SK-N-SH (cell line): Measurements from ENCODE around the gene EVA1B. TPM values are rescaled to one million over a fixed set of nuclear protein-coding genes. Genes with fewer than 3 reads are reported as not detected.

ENCODE experiments used
- CTCF ChIA-PET: fragments of 300-600, 350-600 bp; formaldehyde crosslinking; extraction: SDS; loops from one replicate; lab custom pipeline; 2021; lab: Yijun Ruan, JAX
- POLR2A ChIA-PET: fragments of 350-600 bp; sonication (Branson Sonifier 250); formaldehyde crosslinking; extraction: SDS; loops from one replicate; lab custom pipeline; 2020; ENCODE audit warnings: antibody characterized with exemption, inconsistent platforms; lab: Yijun Ruan, JAX
- DNase-seq: peaks from one replicate; pipeline ENCODE4 v3.0.0; 2012
- H2AFZ ChIP-seq: fragments of 200-600 bp; sonication (generic); 2 replicates; pipeline ENCODE4 v1.8.1; 2016; ENCODE audit warnings: antibody characterized with exemption, mild to moderate bottlenecking, low read depth
- H3F3A ChIP-seq: fragments of 200-600 bp; sonication (generic); replicated peaks from 2 replicates; pipeline ENCODE3; 2016; ENCODE audit warnings: antibody characterized with exemption, mild to moderate bottlenecking; ENCODE audit not compliant: insufficient read depth
- H3K27ac ChIP-seq, 2 experiments: fragments of 200-500 bp in 1 of 2; fragments of 200-600 bp in 1 of 2; sonication (Bioruptor generic) in 1 of 2; sonication (generic), shearing (Covaris generic) in 1 of 2; 2 replicates each; pipeline versions ENCODE4 v1.5.1 to v1.6.1; 2014 to 2016; ENCODE audit warnings: low read depth in 2 of 2, inconsistent platforms in 1 of 2, low read length in 1 of 2, mild to moderate bottlenecking in 1 of 2, mixed read lengths in 1 of 2
- H3K27me3 ChIP-seq: fragments of 200-600 bp; sonication (generic), shearing (Covaris generic); 2 replicates; pipeline ENCODE4 v1.6.1; 2016; ENCODE audit warnings: mixed run types; ENCODE audit not compliant: insufficient read depth
- H3K36me3 ChIP-seq, 2 experiments: fragments of 200-500 bp in 1 of 2; fragments of 200-600 bp in 1 of 2; sonication (Bioruptor generic) in 1 of 2; sonication (generic) in 1 of 2; replicated peaks in 1 of 2; 2 replicates each; pipeline versions ENCODE3 to v1.5.1; 2014 to 2016; ENCODE audit warnings: low read length in 1 of 2, mild to moderate bottlenecking in 1 of 2; ENCODE audit not compliant: insufficient read depth in 2 of 2, control insufficient read depth in 1 of 2
- H3K4me1 ChIP-seq, 2 experiments: fragments of 200-500 bp in 1 of 2; fragments of 200-600 bp in 1 of 2; sonication (Bioruptor generic) in 1 of 2; sonication (generic), shearing (Covaris generic) in 1 of 2; 2 replicates each; pipeline versions ENCODE4 v1.5.1 to v1.6.1; 2014 to 2016; ENCODE audit warnings: low read depth in 1 of 2, low read length in 1 of 2, mixed run types in 1 of 2; ENCODE audit not compliant: insufficient read depth in 2 of 2, control insufficient read depth in 1 of 2
- H3K4me2 ChIP-seq: fragments of 200-600 bp; sonication (generic), shearing (Covaris generic); 2 replicates; pipeline ENCODE4 v1.6.1; 2017; ENCODE audit warnings: mixed run types
- H3K4me3 ChIP-seq, 2 experiments: fragments of 200-500 bp in 1 of 2; fragments of 200-600 bp in 1 of 2; sonication (Bioruptor generic) in 1 of 2; sonication (generic), shearing (Covaris generic) in 1 of 2; 2 replicates each; pipeline versions ENCODE4 v1.5.1 to v1.8.1; 2014 to 2016; ENCODE audit warnings: low read depth in 2 of 2, inconsistent platforms in 1 of 2, low read length in 1 of 2, mild to moderate bottlenecking in 1 of 2, mixed read lengths in 1 of 2, moderate library complexity in 1 of 2
- H3K79me2 ChIP-seq: fragments of 200-600 bp; sonication (generic); 2 replicates; pipeline ENCODE4 v1.8.1; 2017; ENCODE audit warnings: mild to moderate bottlenecking; ENCODE audit not compliant: insufficient read depth
- H3K9ac ChIP-seq: fragments of 200-600 bp; sonication (generic); 2 replicates; pipeline ENCODE4 v1.6.1; 2017; ENCODE audit warnings: mixed run types
- H3K9me2 ChIP-seq: fragments of 200-600 bp; sonication (generic); 2 replicates; pipeline ENCODE4 v1.6.1; 2017; ENCODE audit warnings: mixed run types
- H3K9me3 ChIP-seq: fragments of 200-600 bp; sonication (generic); 2 replicates; pipeline ENCODE4 v1.6.1; 2017; ENCODE audit warnings: mixed run types, mild to moderate bottlenecking, moderate library complexity
- H4K20me1 ChIP-seq: fragments of 200-600 bp; sonication (generic); 2 replicates; pipeline ENCODE4 v1.6.1; 2017; ENCODE audit warnings: mild to moderate bottlenecking, mixed run types; ENCODE audit not compliant: insufficient read depth
- CHD2 ChIP-seq: fragments of 150-350 bp; IDR thresholded peaks from 2 replicates; pipeline ENCODE4 v1.6.1; 2018; ENCODE audit warnings: low read length; ENCODE audit not compliant: partially characterized antibody
- ELF1 ChIP-seq: IDR thresholded peaks from 2 replicates; pipeline ENCODE4 v1.4.0; 2012
- EP300 ChIP-seq, 2 experiments: IDR thresholded peaks; 2 replicates each; pipeline versions ENCODE4 v1.4.0 to v1.6.1; 2012; ENCODE audit warnings: borderline replicate concordance in 1 of 2, low read depth in 1 of 2, low read length in 1 of 2
- GABPA ChIP-seq: IDR thresholded peaks from 2 replicates; pipeline ENCODE4 v1.4.0; 2012; ENCODE audit warnings: low read depth, mild to moderate bottlenecking
- GATA2 ChIP-seq: sonication (generic); formaldehyde crosslinking; IDR thresholded peaks from 2 replicates; pipeline ENCODE4 v1.5.0; 2020; ENCODE audit warnings: mild to moderate bottlenecking, missing genetic modification reagents
- JUND ChIP-seq: IDR thresholded peaks from 2 replicates; pipeline ENCODE4 v1.4.0; 2012
- MEF2A ChIP-seq: IDR thresholded peaks from 2 replicates; pipeline ENCODE4 v1.4.0; 2012; ENCODE audit warnings: low read depth, borderline replicate concordance
- NRF1 ChIP-seq: IDR thresholded peaks from 2 replicates; pipeline ENCODE4 v1.6.1; 2012; ENCODE audit warnings: low read depth, mild to moderate bottlenecking, low read length
- POLR2AphosphoS5 ChIP-seq: IDR thresholded peaks from 2 replicates; pipeline ENCODE4 v1.6.1; 2012; ENCODE audit warnings: low read depth, low read length
- RAD21 ChIP-seq: IDR thresholded peaks from 2 replicates; pipeline ENCODE4 v1.6.1; 2012; ENCODE audit warnings: mild to moderate bottlenecking, low read length
- RCOR1 ChIP-seq: fragments of 150-350 bp; IDR thresholded peaks from 2 replicates; pipeline ENCODE4 v1.6.1; 2017; ENCODE audit warnings: antibody characterized with exemption, low read length
- RXRA ChIP-seq: IDR thresholded peaks from 2 replicates; pipeline ENCODE4 v1.4.0; 2012; ENCODE audit warnings: low read depth, mild to moderate bottlenecking, borderline replicate concordance
- SIN3A ChIP-seq: IDR thresholded peaks from 2 replicates; pipeline ENCODE4 v1.6.1; 2012; ENCODE audit warnings: low read depth, mild to moderate bottlenecking, low read length, moderate library complexity, borderline replicate concordance
- SMC3 ChIP-seq: IDR thresholded peaks from 2 replicates; pipeline ENCODE4 v1.6.1; 2012; ENCODE audit warnings: low read depth, low read length, improper control_type of control experiment
- TCF12 ChIP-seq: IDR thresholded peaks from 2 replicates; pipeline ENCODE4 v1.4.0; 2012
- TEAD4 ChIP-seq: IDR thresholded peaks from 2 replicates; pipeline ENCODE4 v1.4.0; 2012; ENCODE audit warnings: mild to moderate bottlenecking, borderline replicate concordance; ENCODE audit not compliant: insufficient read depth
- YY1 ChIP-seq: IDR thresholded peaks from 2 replicates; pipeline ENCODE4 v1.4.0; 2012; ENCODE audit warnings: low read depth, mild to moderate bottlenecking
- WGBS: methylation state at CpG from one replicate; pipeline ENCODE4 v1.1.6; 2017; ENCODE audit warnings: low lambda C conversion rate; 5-methylcytosine and 5-hydroxymethylcytosine counted together
- polyA plus RNA-seq, 3 experiments: library from polyadenylated mRNA; depleted of rRNA; stranded (reverse); fragments of >200 nt; gene quantifications; 2 replicates each; pipeline ENCODE4 v1.2.3, GENCODE V29; 2012
- TF ChIP-seq, protein P1 (sequence below): IDR thresholded peaks from 2 replicates; pipeline ENCODE4 v1.4.0; 2012; ENCODE audit warnings: low read depth, borderline replicate concordance
- TF ChIP-seq, protein P2 (sequence below): fragments of 150-350 bp; IDR thresholded peaks from 2 replicates; pipeline ENCODE4 v1.6.1; 2017; ENCODE audit warnings: antibody characterized with exemption, low read length, low read depth, borderline replicate concordance
- TF ChIP-seq, protein P3 (sequence below): fragments of 150-350 bp; IDR thresholded peaks from 2 replicates; pipeline ENCODE4 v1.6.1; 2016; ENCODE audit warnings: mild to moderate bottlenecking, low read depth, low read length

The EVA1B gene
- polyA plus RNA-seq, 1 of the 3 experiments (the other 2 are of a cell fraction), result 38.9 TPM

DNA sequence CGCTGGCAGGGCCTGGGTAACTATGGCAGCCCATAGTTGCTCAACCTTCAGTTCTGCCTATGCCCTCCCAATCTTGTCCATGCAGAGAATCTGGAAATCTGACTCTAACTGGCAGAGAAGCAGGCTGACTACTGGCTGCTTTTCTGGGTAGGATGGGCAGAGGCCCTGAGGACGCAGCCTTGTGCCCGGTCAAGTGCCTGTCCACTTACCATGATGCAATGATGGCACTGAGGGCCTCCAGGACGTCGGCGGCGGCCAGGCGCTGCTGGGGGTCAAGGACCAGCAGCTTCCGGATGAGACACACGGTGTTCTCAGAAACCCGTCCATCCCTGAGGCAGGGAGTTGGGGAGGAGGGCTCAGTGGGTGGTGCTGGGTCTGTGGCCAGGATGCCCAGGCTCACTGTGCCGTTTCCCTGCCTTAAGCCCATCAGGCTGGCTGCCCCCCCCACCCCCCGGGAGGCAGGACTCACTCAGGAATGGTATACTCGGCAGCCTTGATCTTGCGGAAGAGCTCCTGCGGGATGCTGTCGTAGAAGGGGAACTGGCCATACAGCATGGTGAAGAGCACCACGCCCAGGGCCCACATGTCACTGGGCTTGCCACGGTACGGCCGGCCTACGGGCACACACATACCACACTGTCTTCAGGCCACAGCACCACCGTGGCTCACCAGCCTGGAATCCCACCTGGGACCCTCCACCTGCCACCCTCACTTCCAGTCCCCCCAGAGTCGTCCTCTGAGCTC lies 20.4 kb upstream of the EVA1B start:
- DNase-seq, result no peak
- CTCF ChIA-PET, result interaction anchor here (0.8 to 5.7 kb wide), 10 partner anchors 13 to 194 kb away, joined by 3 to 103 read pairs (median 10); partner anchors contain the start of genes EVA1B and TRAPPC3

DNA sequence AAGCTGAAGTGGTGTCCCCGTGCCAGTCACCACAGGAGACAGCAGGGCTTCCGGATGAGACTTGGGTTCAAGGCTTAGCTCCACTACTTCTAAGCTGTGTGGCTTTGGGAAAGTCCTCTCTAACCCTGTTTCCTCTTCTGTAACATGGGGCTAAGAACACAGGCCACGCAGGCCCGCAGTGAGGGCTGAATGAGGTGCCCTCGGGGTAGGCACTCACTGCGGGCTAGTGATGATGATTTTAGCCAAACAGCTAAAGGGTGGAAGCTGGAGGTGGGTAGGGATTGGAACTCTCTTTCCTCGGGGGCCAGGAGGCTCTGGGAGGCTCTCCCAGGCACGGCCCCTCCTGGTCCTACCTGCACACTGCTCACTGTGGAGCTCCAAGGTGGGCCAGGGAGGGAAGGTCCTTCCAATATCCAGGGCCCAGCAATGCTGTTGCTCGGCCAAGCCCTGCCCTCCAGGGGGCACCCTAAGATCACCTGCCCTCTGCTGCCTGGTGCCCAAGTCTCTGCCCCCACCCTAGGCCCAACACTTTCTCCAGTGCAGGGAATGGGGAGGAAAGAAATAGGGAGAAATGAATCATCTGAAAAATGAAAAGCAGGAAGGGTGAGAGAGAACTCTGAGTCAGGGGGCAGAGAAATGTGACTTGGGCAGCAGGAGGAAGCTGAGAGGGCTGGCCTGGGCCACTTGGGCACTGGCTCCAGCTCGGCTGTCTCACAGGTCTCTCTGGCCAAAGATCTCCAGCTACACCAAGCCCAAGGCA lies 19.2 kb upstream of the EVA1B start:
- peak overlapping the region in 1 of 2 experiments; percentile 87; a peak in 2 of 4 replicates for H3K27ac ChIP-seq
- no peaks in the 10 kb centered on the region for H4K20me1 ChIP-seq
- H3K4me1 ChIP-seq, result peaks cover 0 to 10% of the 10 kb centered on the region in 2 experiments; a peak in 3 of 4 replicates
- WGBS, result 61% methylated on average over 7 of the region's 10 CpGs
- peak; percentile 77 for DNase-seq
- CTCF ChIA-PET, result interaction anchor here (0.5 to 5.7 kb wide), 34 partner anchors 10 to 889 kb away, joined by 3 to 103 read pairs (median 4); partner anchors contain the start of genes EVA1B, LSM10, MAP7D1 and TRAPPC3
- peak overlapping the region; percentile 43; the same call in 1 of the 2 replicates for H3K9ac ChIP-seq
- H3K4me2 ChIP-seq, result peak overlapping the region; percentile 32
- H2AFZ ChIP-seq, result no peak overlapping the region
- peaks cover 7% of the 10 kb centered on the region; the same call in 1 of the 2 replicates for H3K79me2 ChIP-seq
- no peaks in the 10 kb centered on the region for H3K9me3 ChIP-seq
- peaks cover 40 to 56% of the 10 kb centered on the region in 2 experiments for H3K36me3 ChIP-seq
- peaks cover 18% of the 10 kb centered on the region for H3F3A ChIP-seq
- POLR2A ChIA-PET, result interaction anchor here (0.6 kb wide), 1 partner anchor 76 kb away, joined by 3 read pairs; no protein-coding TSS in a partner anchor
- no peaks in the 10 kb centered on the region for H3K9me2 ChIP-seq
- H3K27me3 ChIP-seq, result no peaks in the 10 kb centered on the region
- no peak overlapping the region for H3K4me3 ChIP-seq
- TF ChIP-seq, protein P1, sequence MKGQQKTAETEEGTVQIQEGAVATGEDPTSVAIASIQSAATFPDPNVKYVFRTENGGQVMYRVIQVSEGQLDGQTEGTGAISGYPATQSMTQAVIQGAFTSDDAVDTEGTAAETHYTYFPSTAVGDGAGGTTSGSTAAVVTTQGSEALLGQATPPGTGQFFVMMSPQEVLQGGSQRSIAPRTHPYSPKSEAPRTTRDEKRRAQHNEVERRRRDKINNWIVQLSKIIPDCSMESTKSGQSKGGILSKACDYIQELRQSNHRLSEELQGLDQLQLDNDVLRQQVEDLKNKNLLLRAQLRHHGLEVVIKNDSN, result no peak
- TF ChIP-seq EP300 (IDR thresholded peaks at IDR 0.05; ENCODE audit: borderline replicate concordance in 1 of 2, low read depth in 1 of 2, low read length in 1 of 2), result peak in 1 of 2 experiments; percentile 62; a peak in 1 of 4 replicates
- peak; percentile 35; the same call in 1 of the 2 replicates for TF ChIP-seq ELF1
- peak; percentile 81 for TF ChIP-seq RXRA
- no peak for TF ChIP-seq SIN3A
- peak; percentile 85 for TF ChIP-seq RAD21
- TF ChIP-seq TEAD4, result 0 out of 2 replicates have a peak, but pooled peaks have one; percentile 27
- TF ChIP-seq SMC3, result peak; percentile 89
- TF ChIP-seq GATA2 (CRISPR knock-in tag), result no peak
- no peak for TF ChIP-seq RCOR1
- no peak for TF ChIP-seq NRF1
- TF ChIP-seq, protein P2, sequence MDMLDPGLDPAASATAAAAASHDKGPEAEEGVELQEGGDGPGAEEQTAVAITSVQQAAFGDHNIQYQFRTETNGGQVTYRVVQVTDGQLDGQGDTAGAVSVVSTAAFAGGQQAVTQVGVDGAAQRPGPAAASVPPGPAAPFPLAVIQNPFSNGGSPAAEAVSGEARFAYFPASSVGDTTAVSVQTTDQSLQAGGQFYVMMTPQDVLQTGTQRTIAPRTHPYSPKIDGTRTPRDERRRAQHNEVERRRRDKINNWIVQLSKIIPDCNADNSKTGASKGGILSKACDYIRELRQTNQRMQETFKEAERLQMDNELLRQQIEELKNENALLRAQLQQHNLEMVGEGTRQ, result no peak
- TF ChIP-seq TCF12, result peak; percentile 57
- TF ChIP-seq GABPA, result no peak

More for the DNA sequence above, 20.4 kb upstream of the EVA1B start:
- Histone ChIP-seq H3K36me3 (peaks cover 51 to 66% of the 10 kb centered on the region in 2 experiments), H3K4me1 (peaks cover 0 to 14% of the 10 kb centered on the region in 2 experiments; a peak in 3 of 4 replicates), H4K20me1 (no peaks in the 10 kb centered on the region), H2AFZ (no peak overlapping the region), H3K4me3 (no peak overlapping the region), H3K79me2 (peaks cover 12% of the 10 kb centered on the region; the same call in 1 of the 2 replicates), H3K27ac (peak overlapping the region in 1 of 2 experiments; percentile 87; a peak in 2 of 4 replicates), H3K9ac (peak overlapping the region; percentile 43; the same call in 1 of the 2 replicates), H3K4me2 (peak overlapping the region; percentile 32), H3K27me3 (no peaks in the 10 kb centered on the region), H3K9me3 (no peaks in the 10 kb centered on the region), H3K9me2 (no peaks in the 10 kb centered on the region), H3F3A (peaks cover 18% of the 10 kb centered on the region)
- POLR2A ChIA-PET, result no interaction called here
- TF ChIP-seq SMC3 (no peak), MEF2A (no peak), NRF1 (no peak), GABPA (no peak), CHD2 (no peak), RXRA (no peak), POLR2AphosphoS5 (no peak), YY1 (no peak), JUND (no peak)
- TF ChIP-seq, protein P2, result no peak
- TF ChIP-seq, protein P3, sequence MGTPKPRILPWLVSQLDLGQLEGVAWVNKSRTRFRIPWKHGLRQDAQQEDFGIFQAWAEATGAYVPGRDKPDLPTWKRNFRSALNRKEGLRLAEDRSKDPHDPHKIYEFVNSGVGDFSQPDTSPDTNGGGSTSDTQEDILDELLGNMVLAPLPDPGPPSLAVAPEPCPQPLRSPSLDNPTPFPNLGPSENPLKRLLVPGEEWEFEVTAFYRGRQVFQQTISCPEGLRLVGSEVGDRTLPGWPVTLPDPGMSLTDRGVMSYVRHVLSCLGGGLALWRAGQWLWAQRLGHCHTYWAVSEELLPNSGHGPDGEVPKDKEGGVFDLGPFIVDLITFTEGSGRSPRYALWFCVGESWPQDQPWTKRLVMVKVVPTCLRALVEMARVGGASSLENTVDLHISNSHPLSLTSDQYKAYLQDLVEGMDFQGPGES, result no peak
- 95% methylated on average over 13 of the region's 24 CpGs for WGBS
